T-cell (primary cell): Measurements from ENCODE around the gene NFKBIE. TPM values are rescaled to one million over a fixed set of nuclear protein-coding genes. Genes with fewer than 3 reads are reported as not detected.

ENCODE experiments used
- ATAC-seq, 4 experiments: fragments of 200-7000 bp in 3 of 4; fragments of 150-1000 bp in 1 of 4; cut with Tn5 transposase; replicated peaks in 1 of 4; 1 replicate in 3 of 4; 2 replicates in 1 of 4; pipeline ENCODE4 v1.10.0; 2021; ENCODE audit warnings: moderate library complexity in 3 of 4, mild to moderate bottlenecking in 2 of 4, moderate number of reproducible peaks in 1 of 4
- CTCF ChIA-PET, 2 donors: fragments of 300-600 bp; sonication (Branson Sonifier 250); formaldehyde crosslinking; loops; one replicate each; lab custom pipeline; 2022; ENCODE audit warnings: antibody characterized with exemption in 2 of 2; lab: Charles Lee
- POLR2A ChIA-PET, 2 donors: fragments of 300-600 bp; sonication (Branson Sonifier 250); formaldehyde crosslinking; loops; one replicate each; lab custom pipeline; 2022; ENCODE audit warnings: antibody characterized with exemption in 2 of 2; lab: Charles Lee
- DNase-seq, 35 experiments: peaks; one replicate each; pipeline versions ENCODE4 v3.0.0 to v3.0.0-alpha.2; 2013 to 2023
- H3K27ac ChIP-seq: one replicate; pipeline ENCODE4 v1.5.1; 2013; ENCODE audit warnings: low read length
- H3K27me3 ChIP-seq, 2 experiments: replicated peaks in 1 of 2; 1 replicate in 1 of 2; 2 replicates in 1 of 2; pipeline versions ENCODE4 v1.6.1 to v1.7.0; 2013; ENCODE audit warnings: low read length in 1 of 2, mixed read lengths in 1 of 2; ENCODE audit not compliant: control insufficient read depth in 2 of 2, insufficient read depth in 2 of 2; ENCODE audit errors: extremely low read depth in 1 of 2
- H3K36me3 ChIP-seq, 2 donors: 1 replicate in 1 of 2; 2 replicates in 1 of 2; pipeline versions ENCODE4 v1.6.1 to v1.7.0; 2013; ENCODE audit warnings: low read length in 1 of 2; ENCODE audit not compliant: control insufficient read depth in 2 of 2, insufficient read depth in 1 of 2; ENCODE audit errors: extremely low read depth in 1 of 2
- H3K4me1 ChIP-seq, 2 experiments: 1 replicate in 1 of 2; 2 replicates in 1 of 2; pipeline versions ENCODE4 v1.6.1 to v1.7.0; 2013; ENCODE audit warnings: low read length in 2 of 2, mixed read lengths in 1 of 2; ENCODE audit not compliant: insufficient read depth in 2 of 2, control insufficient read depth in 1 of 2; ENCODE audit errors: extremely low read depth in 1 of 2
- H3K4me3 ChIP-seq, 2 donors: 1 replicate in 1 of 2; 2 replicates in 1 of 2; pipeline versions ENCODE4 v1.5.1 to v1.7.0; 2013; ENCODE audit warnings: mild to moderate bottlenecking in 2 of 2, low read length in 1 of 2, moderate library complexity in 1 of 2; ENCODE audit not compliant: control insufficient read depth in 1 of 2; ENCODE audit errors: extremely low read depth in 1 of 2
- H3K9me3 ChIP-seq: 2 replicates; pipeline ENCODE4 v1.7.0; 2013
- H3K27ac Mint-ChIP-seq, 2 donors: one replicate each; pipeline ENCODE4 v1.8.0; 2020 to 2021; ENCODE audit warnings: mild to moderate bottlenecking in 2 of 2, mixed read lengths in 2 of 2
- H3K27me3 Mint-ChIP-seq, 2 donors: one replicate each; pipeline ENCODE4 v1.8.0; 2021 to 2022; ENCODE audit warnings: mixed read lengths in 2 of 2
- H3K36me3 Mint-ChIP-seq: one replicate; pipeline ENCODE4 v1.8.0; 2021; ENCODE audit warnings: mixed read lengths
- H3K4me1 Mint-ChIP-seq, 3 donors: one replicate each; pipeline ENCODE4 v1.8.0; 2020 to 2022; ENCODE audit warnings: mixed read lengths in 3 of 3, mild to moderate bottlenecking in 1 of 3
- H3K4me3 Mint-ChIP-seq, 3 donors: one replicate each; pipeline ENCODE4 v1.8.0; 2020 to 2022; ENCODE audit warnings: mild to moderate bottlenecking in 3 of 3, mixed read lengths in 3 of 3, moderate library complexity in 3 of 3
- H3K9me3 Mint-ChIP-seq, 3 donors: one replicate each; pipeline ENCODE4 v1.8.0; 2020 to 2022; ENCODE audit warnings: mixed read lengths in 3 of 3
- WGBS: methylation state at CpG from one replicate; pipeline ENCODE4 v1.1.5; 2013; ENCODE audit warnings: missing lambda C conversion rate; ENCODE audit not compliant: insufficient coverage; 5-methylcytosine and 5-hydroxymethylcytosine counted together
- total RNA-seq, 35 experiments: library from RNA in 6 of 35; stranded (reverse) in 6 of 35; fragments of 120-200 nt in 1 of 35; gene quantifications; one replicate each; pipeline versions ENCODE4 v1.2.1 to v1.2.4 and lab custom pipeline; 2013 to 2026

The NFKBIE gene
- total RNA-seq, 5 donors from 2014 or later (not counting 1 experiment from before 2014, with no cell fraction given), result 9.9 to 35.0 (median 13.6) TPM

GRCh38 chr6:44268095-44268628 is 2.8 kb upstream of the NFKBIE start:
- Histone ChIP-seq H3K4me3 (no peak overlapping the region), H3K27ac (no peak overlapping the region), H3K36me3 (no peaks in the 10 kb centered on the region), H3K9me3 (no peaks in the 10 kb centered on the region), H3K4me1 (peaks cover 14 to 34% of the 10 kb centered on the region in 2 experiments), H3K27me3 (peaks cover 7 to 46% of the 10 kb centered on the region in 2 experiments)
- Mint-ChIP-seq H3K27ac (peak overlapping the region in 1 of 2 donors; percentile 27), H3K36me3 (no peaks in the 10 kb centered on the region), H3K27me3 (peaks cover 26 to 41% of the 10 kb centered on the region in 2 donors), H3K9me3 (no peaks in the 10 kb centered on the region), H3K4me3 (no peak overlapping the region), H3K4me1 (peaks cover 24 to 49% (median 36%) of the 10 kb centered on the region in 3 donors)
- 40% methylated on average over 3 of the region's 5 CpGs for WGBS
- DNase-seq (peak in 28 of 35 experiments; percentile 29 to 86 (median 56)), ATAC-seq (peak in 1 of 4 experiments; percentile 16)
- POLR2A ChIA-PET, result interaction anchor here (0.7 kb wide), 2 partner anchors 41 to 88 kb away, joined by 3 to 13 read pairs; no protein-coding TSS in a partner anchor
- CTCF ChIA-PET, result interaction anchor here (0.5 to 2.0 kb wide), 16 partner anchors 9 to 1364 kb away, joined by 3 to 15 read pairs (median 3); no protein-coding TSS in a partner anchor

GRCh38 chr6:44267252-44267651 is 1.9 kb upstream of the NFKBIE start:
- H3K27me3 ChIP-seq, result peaks cover 7 to 37% of the 10 kb centered on the region in 2 experiments
- no peaks in the 10 kb centered on the region for H3K9me3 Mint-ChIP-seq
- 80% methylated on average over 3 of the region's 10 CpGs for WGBS
- H3K4me1 Mint-ChIP-seq, result peaks cover 33 to 58% (median 45%) of the 10 kb centered on the region in 3 donors
- H3K27ac Mint-ChIP-seq, result peak overlapping the region in 1 of 2 donors; percentile 23
- H3K4me3 Mint-ChIP-seq, result no peak overlapping the region
- H3K4me1 ChIP-seq, result peaks cover 17 to 43% of the 10 kb centered on the region in 2 experiments
- POLR2A ChIA-PET, result no interaction called here
- no peak overlapping the region for H3K27ac ChIP-seq
- no peaks in the 10 kb centered on the region for H3K9me3 ChIP-seq
- H3K27me3 Mint-ChIP-seq, result peaks cover 17 to 32% of the 10 kb centered on the region in 2 donors
- H3K36me3 ChIP-seq, result peaks cover 0 to under 1% of the 10 kb centered on the region in 2 donors
- no peak for DNase-seq
- CTCF ChIA-PET, result interaction anchor here (0.6 to 1.6 kb wide), 7 partner anchors 28 to 171 kb away, joined by 3 to 9 read pairs (median 5); partner anchors contain the start of genes AARS2 (in 1 of the 2) and SLC29A1 (in 1 of the 2)
- no peaks in the 10 kb centered on the region for H3K36me3 Mint-ChIP-seq
- no peak overlapping the region for H3K4me3 ChIP-seq
- no peak for ATAC-seq

- no peaks in the 10 kb centered on the region for H3K36me3 Mint-ChIP-seq
- H3K9me3 Mint-ChIP-seq, result no peaks in the 10 kb centered on the region
- peaks cover 38 to 64% (median 45%) of the 10 kb centered on the region in 3 donors for H3K4me1 Mint-ChIP-seq
- peak overlapping the region; percentile 88 to 95 (median 93) for H3K4me3 Mint-ChIP-seq
- H3K27ac ChIP-seq, result no peak overlapping the region
- peaks cover 17 to 50% of the 10 kb centered on the region in 2 experiments for H3K4me1 ChIP-seq
- H3K27me3 ChIP-seq, result peaks cover 2 to 28% of the 10 kb centered on the region in 2 experiments
- peaks cover 9 to 23% of the 10 kb centered on the region in 2 donors for H3K27me3 Mint-ChIP-seq
- H3K36me3 ChIP-seq, result peaks cover 0 to 3% of the 10 kb centered on the region in 2 donors
- H3K4me3 ChIP-seq, result no peak overlapping the region
- ChIA-PET POLR2A (interaction anchor here in 1 of 2 donors (0.5 kb wide), 1 partner anchor 61 kb away, joined by 3 read pairs; no protein-coding TSS in a partner anchor), CTCF (interaction anchor here (0.6 to 1.6 kb wide), 7 partner anchors 27 to 170 kb away, joined by 3 to 9 read pairs (median 5); partner anchors contain the start of genes AARS2 (in 1 of the 2) and SLC29A1 (in 1 of the 2))
- ATAC-seq, result no peak
- H3K9me3 ChIP-seq, result no peaks in the 10 kb centered on the region
- no peak for DNase-seq
- peak overlapping the region; percentile 23 to 44 for H3K27ac Mint-ChIP-seq
- WGBS, result 100% methylated on average over 1 of the region's 3 CpGs
Observed at GRCh38 chr6:44266347-44266746, 996 bp upstream of the NFKBIE start.

- POLR2A ChIA-PET, result no interaction called here
- peaks cover 0 to 3% of the 10 kb centered on the region in 2 donors for H3K36me3 ChIP-seq
- ATAC-seq (no peak), DNase-seq (no peak)
- peaks cover 5 to 19% of the 10 kb centered on the region in 2 donors for H3K27me3 Mint-ChIP-seq
- WGBS, result 64% methylated on average over 12 of the region's 17 CpGs
- peak overlapping the region in 1 of 2 donors; percentile 82 for H3K4me3 ChIP-seq
- peak overlapping the region; percentile 80 for H3K27ac Mint-ChIP-seq
- H3K4me3 Mint-ChIP-seq, result peak overlapping the region; percentile 88 to 95 (median 93)
- peaks cover 5% of the 10 kb centered on the region for H3K36me3 Mint-ChIP-seq
- CTCF ChIA-PET, result interaction anchor here in 1 of 2 donors (0.6 kb wide), 1 partner anchor 19 kb away, joined by 3 read pairs; the partner anchor contains the start of gene HSP90AB1
- H3K9me3 ChIP-seq, result no peaks in the 10 kb centered on the region
- no peaks in the 10 kb centered on the region for H3K9me3 Mint-ChIP-seq
- H3K4me1 Mint-ChIP-seq, result peaks cover 38 to 65% (median 47%) of the 10 kb centered on the region in 3 donors
- peak overlapping the region; percentile 87 for H3K27ac ChIP-seq
- peaks cover 0 to 23% of the 10 kb centered on the region in 2 experiments for H3K27me3 ChIP-seq
- peaks cover 17 to 46% of the 10 kb centered on the region in 2 experiments for H3K4me1 ChIP-seq
Observed at GRCh38 chr6:44265722-44266233, 427 bp upstream of the NFKBIE start.

- POLR2A ChIA-PET, result interaction anchor here in 1 of 2 donors (0.9 kb wide), 1 partner anchor 11 kb away, joined by 7 read pairs; no protein-coding TSS in a partner anchor
- H3K4me1 ChIP-seq, result peaks cover 17 to 41% of the 10 kb centered on the region in 2 experiments
- no peaks in the 10 kb centered on the region for H3K9me3 ChIP-seq
- Mint-ChIP-seq H3K36me3 (peaks cover 5% of the 10 kb centered on the region), H3K9me3 (no peaks in the 10 kb centered on the region), H3K4me3 (peak overlapping the region; percentile 88 to 95 (median 93)), H3K27ac (peak overlapping the region; percentile 90 to 98), H3K27me3 (peaks cover 3 to 12% of the 10 kb centered on the region in 2 donors), H3K4me1 (peaks cover 38 to 58% (median 48%) of the 10 kb centered on the region in 3 donors)
- 0% methylated on average over 2 of the region's 13 CpGs for WGBS
- peak in 13 of 35 experiments; percentile 20 to 61 (median 30) for DNase-seq
- H3K27me3 ChIP-seq, result peaks cover 0 to 13% of the 10 kb centered on the region in 2 experiments
- H3K4me3 ChIP-seq, result peak overlapping the region; percentile 79 to 82
- CTCF ChIA-PET, result interaction anchor here (0.7 to 0.9 kb wide), 3 partner anchors 10 to 23 kb away, joined by 3 to 5 read pairs (median 4); no protein-coding TSS in a partner anchor
- H3K27ac ChIP-seq, result peak overlapping the region; percentile 87
- ATAC-seq, result peak in 3 of 4 experiments; percentile 14 to 38 (median 28)
- peaks cover 0 to 15% of the 10 kb centered on the region in 2 donors for H3K36me3 ChIP-seq
Observed at GRCh38 chr6:44264154-44265006, 971 bp downstream of the NFKBIE start.
